Measurements from ENCODE around the gene AHR. TPM values are rescaled to one million over a fixed set of nuclear protein-coding genes. Genes with fewer than 3 reads are reported as not detected.

AHR gene
- total RNA-seq, 2 donors from 2014 or later, result 5.6 to 6.0 TPM

DNA sequence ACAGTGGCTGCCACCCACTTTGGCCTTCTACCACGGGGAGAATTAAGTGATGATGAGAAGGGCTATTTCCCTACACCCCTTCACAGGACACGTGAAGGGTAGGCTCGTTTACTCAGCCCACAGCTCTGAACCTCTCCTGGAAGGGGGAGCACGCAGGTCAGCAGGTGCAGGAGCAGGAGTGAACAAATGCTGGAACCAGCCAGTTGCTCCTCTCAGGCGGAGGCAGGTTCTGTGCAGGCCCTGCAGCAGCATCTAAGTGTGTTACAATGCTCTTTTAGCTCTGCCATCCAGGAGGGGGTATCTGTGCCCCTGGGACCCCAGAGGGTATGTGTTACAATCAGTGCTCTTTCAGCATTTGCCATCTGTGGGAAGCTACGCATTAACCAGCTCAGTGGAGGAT lies 61.2 kb downstream of the AHR start:
- no peaks in the 10 kb centered on the region for H3K27me3 ChIP-seq (ENCODE audit: control insufficient read depth, insufficient read depth, low read length, poor library complexity, severe bottlenecking)
- no peak overlapping the region for H3K4me3 ChIP-seq (ENCODE audit: low read length)
- no peaks in the 10 kb centered on the region for H3K36me3 ChIP-seq (ENCODE audit: control insufficient read depth, insufficient read depth, low read length)
- Mint-ChIP-seq H3K36me3 (ENCODE audit: low read depth) (no peaks in the 10 kb centered on the region), H3K4me3 (no peak overlapping the region), H3K27me3 (ENCODE audit: insufficient read depth) (no peaks in the 10 kb centered on the region), H3K9me3 (peaks cover 5% of the 10 kb centered on the region), H3K27ac (no peak overlapping the region), H3K4me1 (no peaks in the 10 kb centered on the region)
- H3K9ac ChIP-seq (ENCODE audit: extremely low read depth, low read length, poor library complexity, severe bottlenecking), result no peak overlapping the region
- 92 to 94% methylated on average over 4 to 6 of the region's 6 CpGs for WGBS, 2 experiments (ENCODE audit: insufficient coverage in 1 of 2, insufficient read length in 1 of 2)
- no peak overlapping the region for H3K27ac ChIP-seq (ENCODE audit: low read depth, low read length)
- H3K9me3 ChIP-seq (ENCODE audit: control insufficient read depth, low read length), result no peaks in the 10 kb centered on the region
- no peak for DNase-seq
- TF ChIP-seq, protein P1, sequence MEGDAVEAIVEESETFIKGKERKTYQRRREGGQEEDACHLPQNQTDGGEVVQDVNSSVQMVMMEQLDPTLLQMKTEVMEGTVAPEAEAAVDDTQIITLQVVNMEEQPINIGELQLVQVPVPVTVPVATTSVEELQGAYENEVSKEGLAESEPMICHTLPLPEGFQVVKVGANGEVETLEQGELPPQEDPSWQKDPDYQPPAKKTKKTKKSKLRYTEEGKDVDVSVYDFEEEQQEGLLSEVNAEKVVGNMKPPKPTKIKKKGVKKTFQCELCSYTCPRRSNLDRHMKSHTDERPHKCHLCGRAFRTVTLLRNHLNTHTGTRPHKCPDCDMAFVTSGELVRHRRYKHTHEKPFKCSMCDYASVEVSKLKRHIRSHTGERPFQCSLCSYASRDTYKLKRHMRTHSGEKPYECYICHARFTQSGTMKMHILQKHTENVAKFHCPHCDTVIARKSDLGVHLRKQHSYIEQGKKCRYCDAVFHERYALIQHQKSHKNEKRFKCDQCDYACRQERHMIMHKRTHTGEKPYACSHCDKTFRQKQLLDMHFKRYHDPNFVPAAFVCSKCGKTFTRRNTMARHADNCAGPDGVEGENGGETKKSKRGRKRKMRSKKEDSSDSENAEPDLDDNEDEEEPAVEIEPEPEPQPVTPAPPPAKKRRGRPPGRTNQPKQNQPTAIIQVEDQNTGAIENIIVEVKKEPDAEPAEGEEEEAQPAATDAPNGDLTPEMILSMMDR (conservative IDR thresholded peaks at IDR 0.05), result no peak
- no peaks in the 10 kb centered on the region for H3K4me1 ChIP-seq (ENCODE audit: control insufficient read depth, insufficient read depth, low read length)

DNA sequence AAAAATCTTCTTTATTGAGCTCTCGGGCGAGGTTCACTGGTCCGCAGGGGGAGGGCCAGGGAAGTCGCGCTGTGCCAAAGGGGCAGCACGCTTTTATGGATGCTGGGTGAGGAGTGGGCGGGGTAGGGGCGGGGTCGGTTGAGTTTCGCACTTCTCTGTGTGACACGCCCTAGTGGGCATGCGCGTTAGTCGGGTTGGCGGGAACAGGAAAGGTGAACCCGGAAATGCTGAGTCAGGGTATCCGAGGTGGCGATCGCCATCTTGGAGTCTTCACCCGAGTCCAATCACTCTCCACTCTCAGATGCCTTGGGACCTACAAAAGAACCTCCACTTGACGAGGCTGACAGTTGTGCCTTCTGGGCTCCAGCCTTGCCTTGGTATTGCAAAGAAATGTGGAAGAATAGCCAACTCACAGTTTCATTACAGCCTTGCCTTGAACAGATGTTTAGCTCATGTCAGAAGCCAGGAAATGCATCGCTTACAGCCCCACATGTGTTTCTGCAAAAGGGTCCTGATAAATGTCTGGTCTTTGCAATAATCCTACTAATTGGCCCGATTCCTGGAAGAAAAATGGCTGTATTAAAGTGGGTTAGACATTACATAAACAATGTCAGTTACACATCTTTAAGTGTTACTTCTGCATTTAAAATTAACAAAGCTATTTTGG lies 64.1 kb downstream of the AHR start:
- DNase-seq, result no peak
- Mint-ChIP-seq H3K9me3 (peaks cover 5% of the 10 kb centered on the region), H3K27ac (no peak overlapping the region), H3K4me1 (no peaks in the 10 kb centered on the region), H3K4me3 (no peak overlapping the region), H3K36me3 (ENCODE audit: low read depth) (no peaks in the 10 kb centered on the region), H3K27me3 (ENCODE audit: insufficient read depth) (no peaks in the 10 kb centered on the region)
- Histone ChIP-seq H3K4me3 (ENCODE audit: low read length) (no peak overlapping the region), H3K9me3 (ENCODE audit: control insufficient read depth, low read length) (no peaks in the 10 kb centered on the region), H3K4me1 (ENCODE audit: control insufficient read depth, insufficient read depth, low read length) (no peaks in the 10 kb centered on the region), H3K36me3 (ENCODE audit: control insufficient read depth, insufficient read depth, low read length) (no peaks in the 10 kb centered on the region), H3K27ac (ENCODE audit: low read depth, low read length) (no peak overlapping the region), H3K9ac (ENCODE audit: extremely low read depth, low read length, poor library complexity, severe bottlenecking) (no peak overlapping the region), H3K27me3 (ENCODE audit: control insufficient read depth, insufficient read depth, low read length, poor library complexity, severe bottlenecking) (no peaks in the 10 kb centered on the region)
- WGBS, 2 experiments (ENCODE audit: insufficient coverage in 1 of 2, insufficient read length in 1 of 2), result 94 to 97% methylated on average over 12 to 23 of the region's 23 CpGs
- TF ChIP-seq, protein P1 (conservative IDR thresholded peaks at IDR 0.05), result no peak

DNA sequence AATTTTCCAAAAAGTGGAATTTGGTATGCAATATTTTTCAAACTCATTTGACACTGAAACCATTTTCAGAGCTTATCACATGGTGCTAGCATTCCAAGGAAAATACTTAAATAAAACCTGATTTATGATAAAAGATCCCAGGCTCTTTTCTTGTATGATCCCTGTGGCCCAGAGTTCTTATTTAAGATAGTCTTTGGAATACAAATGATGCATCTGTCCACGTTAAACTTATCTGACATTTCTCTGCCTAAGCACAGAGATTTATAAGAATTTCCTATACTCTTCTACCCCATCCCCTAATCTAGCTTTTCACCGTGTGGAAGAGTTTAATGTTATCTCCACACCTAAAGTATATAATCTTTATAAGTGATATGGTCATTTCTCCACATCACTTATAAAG lies 66.2 kb downstream of the AHR start:
- no peaks in the 10 kb centered on the region for H3K9me3 ChIP-seq (ENCODE audit: control insufficient read depth, low read length)
- peaks cover 5% of the 10 kb centered on the region for H3K9me3 Mint-ChIP-seq
- WGBS, 2 experiments (ENCODE audit: insufficient coverage in 1 of 2, insufficient read length in 1 of 2), result 91 to 100% methylated on average over 1 to 2 of the region's 2 CpGs
- no peaks in the 10 kb centered on the region for H3K36me3 Mint-ChIP-seq (ENCODE audit: low read depth)
- H3K4me3 Mint-ChIP-seq, result no peak overlapping the region
- no peaks in the 10 kb centered on the region for H3K4me1 Mint-ChIP-seq
- no peak overlapping the region for H3K4me3 ChIP-seq (ENCODE audit: low read length)
- TF ChIP-seq, protein P1 (conservative IDR thresholded peaks at IDR 0.05), result no peak
- H3K27ac ChIP-seq (ENCODE audit: low read depth, low read length), result no peak overlapping the region
- H3K36me3 ChIP-seq (ENCODE audit: control insufficient read depth, insufficient read depth, low read length), result no peaks in the 10 kb centered on the region
- H3K27ac Mint-ChIP-seq, result no peak overlapping the region
- DNase-seq, result no peak
- H3K27me3 Mint-ChIP-seq (ENCODE audit: insufficient read depth), result no peaks in the 10 kb centered on the region
- H3K9ac ChIP-seq (ENCODE audit: extremely low read depth, low read length, poor library complexity, severe bottlenecking), result no peak overlapping the region
- no peaks in the 10 kb centered on the region for H3K4me1 ChIP-seq (ENCODE audit: control insufficient read depth, insufficient read depth, low read length)
- no peaks in the 10 kb centered on the region for H3K27me3 ChIP-seq (ENCODE audit: control insufficient read depth, insufficient read depth, low read length, poor library complexity, severe bottlenecking)
